Activated T-cell treated with anti-CD3 and anti-CD28 coated beads for 48 hours (primary cell): Measurements from ENCODE around the gene TCL1A.
"Not testable (repeated sequence)": the region's sequence is repeated elsewhere in the genome, so short reads cannot be mapped to it uniquely, and the experiment has no call there.

Source experiments
- DNase-seq: peaks from one replicate; pipeline ENCODE4 v3.0.0-alpha.2; 2020; ENCODE audit warnings: low read depth

The TCL1A gene

GRCh38 chr14:95675486-95675885 is 38.4 kb downstream of the TCL1A start:
- no peak for DNase-seq

GRCh38 chr14:95674613-95675012 is 39.3 kb downstream of the TCL1A start:
- DNase-seq, result no peak

DNA sequence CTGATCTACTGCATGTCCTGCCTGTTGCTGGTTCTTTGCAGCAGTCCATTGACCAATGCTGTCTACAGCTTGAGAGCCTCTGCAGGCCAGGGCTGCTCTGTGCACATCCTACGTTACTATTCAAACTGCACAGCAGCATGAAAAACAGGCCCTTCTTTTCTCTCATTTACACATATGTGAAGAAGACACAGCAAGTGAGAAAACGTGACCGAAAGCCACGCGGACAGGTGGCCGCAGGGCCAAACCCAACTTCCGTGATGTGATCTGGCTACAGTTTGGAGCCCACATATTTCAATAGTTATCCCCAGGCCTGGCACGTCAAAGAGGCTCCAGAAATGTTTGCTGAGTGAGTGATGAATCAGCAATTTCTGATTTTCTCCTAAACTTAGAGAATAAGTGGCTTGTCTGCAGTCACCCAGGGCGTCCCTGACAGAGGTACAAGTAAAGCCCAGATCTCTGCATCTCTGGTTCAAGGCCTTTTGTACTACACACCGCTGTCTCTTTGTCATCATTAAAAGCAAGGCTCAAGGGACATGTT is 45.6 kb downstream of the TCL1A start:
- DNase-seq, result no peak

- no peak for DNase-seq
These were observed 46.7 kb downstream of the TCL1A start for GRCh38 chr14:95667249-95667693.

DNA sequence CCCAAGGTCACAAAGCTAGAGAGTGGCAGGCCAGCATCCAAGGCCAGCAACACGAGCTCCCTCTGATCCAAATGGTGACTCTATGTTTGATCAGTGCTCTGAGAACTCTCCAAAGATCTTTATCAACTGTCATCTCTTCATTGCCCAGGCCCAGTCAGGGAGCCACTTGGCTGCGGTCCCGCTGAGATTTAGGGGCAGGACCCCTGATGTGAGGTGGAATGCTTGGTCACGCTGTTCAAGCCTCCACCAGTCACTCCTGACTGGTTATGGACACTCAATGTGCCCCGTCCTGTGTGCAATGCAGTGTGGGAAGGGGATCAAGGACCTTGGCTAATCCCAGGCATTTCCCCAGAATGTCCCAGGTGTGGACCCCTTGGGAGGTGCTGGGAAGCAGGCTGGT is 47.5 kb downstream of the TCL1A start:
- no peak for DNase-seq

DNA sequence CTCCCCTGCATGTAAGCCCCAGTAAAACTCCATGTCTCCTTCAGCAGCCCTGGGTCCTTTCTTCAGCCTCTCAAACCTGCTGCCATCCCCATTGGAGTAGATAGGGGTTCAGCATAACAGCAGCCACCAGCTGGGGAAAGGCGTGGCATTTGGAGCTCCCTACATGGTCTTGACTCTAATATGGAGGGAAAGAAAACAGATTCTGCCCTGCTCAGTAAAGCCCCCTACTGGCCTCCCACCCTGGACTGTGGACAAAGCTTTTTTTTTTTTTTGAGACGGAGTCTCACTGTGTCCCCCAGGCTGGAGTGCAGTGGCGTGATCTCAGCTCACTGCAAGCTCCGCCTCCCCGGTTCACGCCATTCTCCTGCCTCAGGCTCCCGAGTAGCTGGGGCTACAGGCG is 48.4 kb downstream of the TCL1A start:
- not testable (repeated sequence) for DNase-seq

DNA sequence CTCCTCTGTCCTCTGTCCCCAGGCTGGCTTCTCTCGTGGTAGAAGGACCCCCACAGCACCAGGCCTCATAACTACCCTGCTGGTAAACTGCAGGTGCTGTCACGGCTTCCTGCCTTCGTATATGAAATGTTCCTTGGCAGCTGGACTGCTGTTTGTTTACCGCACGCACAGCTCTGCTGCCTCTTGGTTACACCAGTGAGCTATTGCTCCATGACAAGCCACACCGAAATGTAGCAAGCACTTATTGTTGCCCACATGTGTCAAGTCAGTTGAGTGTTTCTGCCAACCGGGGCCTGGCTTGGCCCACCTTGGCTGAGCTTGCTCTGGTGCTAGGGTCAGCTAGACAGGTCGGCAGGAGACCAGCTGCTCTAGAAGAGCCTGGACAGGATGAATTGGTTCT is 49.4 kb downstream of the TCL1A start:
- DNase-seq, result no peak

DNA sequence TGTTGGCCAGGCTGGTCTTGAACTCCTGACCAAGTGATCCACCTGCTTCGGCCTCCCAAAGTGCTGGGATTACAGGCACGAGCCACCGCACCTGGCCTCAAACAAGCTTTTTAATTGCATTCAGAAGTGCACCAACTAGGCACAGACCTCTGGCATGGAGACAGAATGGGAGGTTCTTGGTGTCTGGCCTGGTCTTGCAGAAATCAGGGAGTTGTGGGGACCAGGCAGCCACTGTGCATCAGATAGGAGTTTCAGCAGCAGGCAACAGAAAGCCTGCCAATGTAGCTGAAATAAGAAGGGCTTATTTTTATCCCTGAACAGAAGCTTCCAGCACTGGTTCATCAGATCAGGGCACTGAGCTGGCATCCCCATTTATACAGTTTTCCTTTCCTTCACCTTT is 49.9 kb downstream of the TCL1A start:
- no peak for DNase-seq

DNA sequence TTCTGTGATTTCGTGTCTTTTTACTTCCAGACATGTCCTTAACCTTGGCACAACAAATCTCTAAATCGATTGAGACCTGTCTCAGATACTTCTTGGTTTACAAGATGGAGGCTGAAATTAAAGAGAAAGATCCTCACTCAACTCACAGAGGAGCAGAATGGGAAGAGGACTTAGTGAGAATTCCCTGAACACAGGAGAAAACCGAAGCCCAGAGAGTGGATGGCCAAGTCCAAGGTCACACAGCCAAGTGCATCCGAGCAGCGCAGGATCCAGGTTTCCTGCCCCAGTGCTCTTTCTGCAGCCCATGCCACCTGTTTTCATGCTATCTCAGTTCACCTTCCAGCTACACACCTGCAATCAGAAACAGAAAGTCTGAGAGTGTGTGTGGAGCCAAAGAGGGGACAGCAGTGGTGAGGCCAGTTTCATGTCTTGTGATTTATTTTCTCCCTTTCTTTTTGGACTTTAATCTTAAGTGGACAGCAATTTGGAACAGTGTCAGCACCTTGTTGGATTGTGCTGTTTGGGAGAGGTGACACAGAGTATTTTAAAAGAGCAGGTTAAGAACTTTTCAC is 50.6 kb downstream of the TCL1A start:
- no peak for DNase-seq

DNA sequence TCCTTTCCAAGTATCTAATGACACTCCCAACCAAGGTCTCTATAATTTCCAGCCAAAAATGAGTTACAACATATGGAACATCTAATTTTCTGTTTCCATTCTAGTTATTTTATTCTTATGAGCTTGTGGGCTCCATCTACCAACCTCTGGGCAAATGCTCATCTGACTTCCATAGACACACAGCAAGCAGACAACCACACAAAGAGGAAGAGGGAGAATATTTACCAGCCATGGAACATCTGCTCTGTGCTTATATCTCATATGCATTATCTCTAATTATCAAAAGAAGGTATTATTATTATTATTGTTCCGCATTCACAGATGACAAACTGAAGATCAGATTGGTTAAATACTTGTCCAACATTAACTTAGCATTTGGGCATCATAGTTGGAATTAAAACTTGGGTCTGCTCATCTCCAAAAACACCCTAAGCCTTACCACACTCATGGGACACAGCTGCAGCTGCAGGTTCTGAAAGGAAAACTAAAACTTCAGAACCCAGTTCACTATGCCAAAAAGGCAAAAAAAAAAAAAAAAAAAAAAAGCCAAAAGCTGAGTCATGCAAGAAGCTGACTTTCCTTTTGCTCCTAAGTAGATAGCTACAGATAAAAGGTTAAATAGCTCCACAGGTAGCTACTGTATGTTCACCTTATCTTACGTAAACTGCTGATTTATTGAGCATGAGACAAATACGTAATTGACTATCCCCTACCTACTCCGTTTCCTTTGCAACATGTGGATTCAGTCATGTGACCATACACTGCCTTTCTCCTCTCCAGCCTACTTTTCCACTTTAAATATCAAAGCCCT is 51.3 kb downstream of the TCL1A start:
- DNase-seq, result no peak

- no peak for DNase-seq
These were observed 53.0 kb downstream of the TCL1A start for GRCh38 chr14:95660651-95661515.

- DNase-seq, result no peak
These were observed 53.9 kb downstream of the TCL1A start for GRCh38 chr14:95659990-95660385.
